Measurements from ENCODE around the gene CLPTM1. TPM values are rescaled to one million over a fixed set of nuclear protein-coding genes. Genes with fewer than 3 reads are reported as not detected.

The CLPTM1 gene
- total and polyA plus RNA-seq, 2 of the 8 experiments (the other 6 are each of a cell fraction or from before 2014, with no cell fraction given) = 84.8 to 108 TPM

DNA sequence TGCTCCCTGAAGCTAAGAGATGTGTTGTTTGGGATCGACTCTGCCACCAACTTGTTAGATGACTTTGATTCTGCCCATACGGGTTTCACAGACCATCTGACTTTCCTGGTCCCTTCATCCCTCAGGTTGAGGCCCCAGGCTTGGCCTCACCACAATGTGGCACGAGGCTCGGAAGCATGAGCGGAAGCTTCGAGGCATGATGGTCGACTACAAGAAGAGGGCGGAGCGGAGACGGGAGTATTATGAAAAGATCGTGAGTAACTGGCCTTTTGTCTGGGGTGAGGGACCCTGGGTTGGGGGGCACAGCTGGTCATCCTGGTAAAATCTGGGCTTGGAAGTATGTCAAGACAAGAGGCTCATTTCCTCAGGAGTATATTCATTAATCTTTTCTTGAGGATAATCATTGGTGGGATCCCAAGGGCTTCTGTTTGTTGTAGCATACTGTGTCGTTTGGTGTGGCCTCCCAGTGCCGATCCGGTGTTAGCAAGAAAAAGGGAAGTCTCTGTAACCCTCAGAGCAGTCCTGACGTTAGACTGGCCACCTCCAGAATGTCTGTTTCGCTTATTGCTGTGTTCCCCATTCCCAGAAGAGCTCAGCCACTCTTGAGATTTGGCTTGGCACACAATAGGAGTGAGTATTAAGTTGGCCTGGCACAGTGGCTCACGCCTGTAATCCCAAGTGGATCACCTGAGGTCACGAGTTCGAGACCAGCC lies 85.0 kb downstream of the CLPTM1 start:
- no peak overlapping the region for H3K4ac ChIP-seq (replicated peaks; ENCODE audit: insufficient read length, low read depth, low read length)
- peak overlapping the region; percentile 85 to 95 (median 94); a peak in 6 of 8 replicates for H3K4me3 ChIP-seq (ENCODE audit: extremely low read depth in 1 of 4, insufficient read depth in 2 of 4, low read depth in 3 of 4, low read length in 4 of 4)
- no peak overlapping the region for H3K18ac ChIP-seq (ENCODE audit: extremely low read depth, low read length)
- peak overlapping the region; percentile 85 to 89 for H3K4me2 ChIP-seq (ENCODE audit: insufficient read depth in 1 of 2, low read depth in 2 of 2, low read length in 2 of 2)
- H2BK5ac ChIP-seq (ENCODE audit: low read depth, low read length) = no peak overlapping the region
- no peak overlapping the region for H4K5ac ChIP-seq (ENCODE audit: insufficient read length, low read depth, low read length)
- ChIA-PET POLR2A (ENCODE audit: partially characterized antibody) (interaction anchor here (0.9 to 2.2 kb wide), 10 partner anchors 9 to 141 kb away, joined by 3 to 11 read pairs (median 4); partner anchors contain the start of genes APOE and PPP1R37), CTCF (ENCODE audit: partially characterized antibody) (interaction anchor here (1.1 to 9.7 kb wide), 6 partner anchors 11 to 50 kb away, joined by 3 to 85 read pairs (median 4); no protein-coding TSS in a partner anchor)
- H3K9me3 ChIP-seq (ENCODE audit: insufficient read depth in 2 of 2, low read depth in 1 of 2, low read length in 1 of 2) = no peaks in the 10 kb centered on the region
- H3K23ac ChIP-seq (ENCODE audit: insufficient read length) = no peak overlapping the region
- peaks cover 8 to 48% (median 29%) of the 10 kb centered on the region in 4 experiments for H3K36me3 ChIP-seq (ENCODE audit: control insufficient read depth in 2 of 4, insufficient read depth in 4 of 4, low read length in 3 of 4)
- no peak overlapping the region for H2AK5ac ChIP-seq (ENCODE audit: low read depth, low read length)
- no peak overlapping the region for H2BK12ac ChIP-seq (ENCODE audit: low read depth, low read length)
- H3K79me1 ChIP-seq (ENCODE audit: low read depth, low read length) = peaks cover 14% of the 10 kb centered on the region
- WGBS, 2 experiments (ENCODE audit: extremely low coverage in 1 of 2, insufficient coverage in 1 of 2, insufficient read length in 1 of 2, insufficient replicate concordance in 2 of 2, low coverage in 1 of 2, low lambda C conversion rate in 2 of 2, missing lambda C conversion rate in 1 of 2) = 86% methylated on average over 17 of the region's 19 CpGs; no CpG with 5 or more reads in 1 of the 2 experiments
- DNase-seq (ENCODE audit: low read depth in 1 of 2, low spot score in 2 of 2) (no peak), FAIRE-seq (no peak)
- H3K27ac ChIP-seq (ENCODE audit: low read depth, low read length) = no peak overlapping the region
- H4K91ac ChIP-seq (replicated peaks; ENCODE audit: insufficient read length, low read length) = no peak overlapping the region
- peaks cover 2% of the 10 kb centered on the region for H3K23me2 ChIP-seq (ENCODE audit: low read depth, low read length)
- no peak overlapping the region for H2BK15ac ChIP-seq (ENCODE audit: low read length)
- H3K27me3 ChIP-seq (replicated peaks in 1 of 4; ENCODE audit: control insufficient read depth in 3 of 4, extremely low read depth in 1 of 4, insufficient read depth in 3 of 4, low read length in 3 of 4) = no peaks in the 10 kb centered on the region
- no peak overlapping the region for H2BK120ac ChIP-seq (replicated peaks; ENCODE audit: low read depth, low read length)
- H2BK20ac ChIP-seq (ENCODE audit: low read length) = no peak overlapping the region
- H3K4me1 ChIP-seq (replicated peaks in 1 of 4; ENCODE audit: control insufficient read depth in 3 of 4, insufficient read depth in 4 of 4, low read length in 3 of 4) = peaks cover 0 to 7% (median 4%) of the 10 kb centered on the region in 4 experiments; a peak in 6 of 7 replicates
- peak overlapping the region in 1 of 4 experiments; percentile 21; a peak in 1 of 7 replicates for H3K9ac ChIP-seq (replicated peaks in 1 of 4; ENCODE audit: extremely low read depth in 1 of 4, low read depth in 3 of 4, low read length in 3 of 4)
- H3K79me2 ChIP-seq (ENCODE audit: control insufficient read depth in 1 of 2, insufficient read depth in 2 of 2, low read length in 2 of 2) = peaks cover 10 to 34% of the 10 kb centered on the region in 2 experiments
- H3K56ac ChIP-seq (replicated peaks; ENCODE audit: insufficient read length, low read depth, low read length) = no peak overlapping the region
- no peak overlapping the region for H4K8ac ChIP-seq (ENCODE audit: extremely low read depth, insufficient read depth, low read length)
- no peak overlapping the region for H3K14ac ChIP-seq (ENCODE audit: insufficient read length)
- peaks cover 10 to 16% of the 10 kb centered on the region in 2 experiments for H4K20me1 ChIP-seq (replicated peaks in 1 of 2; ENCODE audit: control insufficient read depth in 1 of 2, insufficient read depth in 2 of 2, low read length in 2 of 2)
- no peak overlapping the region for H2AFZ ChIP-seq (ENCODE audit: low read length)
- no peak for TF ChIP-seq TAF7 (optimal IDR thresholded peaks at IDR 0.05; ENCODE audit: borderline replicate concordance, low read depth, low read length)
- no peak for TF ChIP-seq POLR2A (IDR thresholded peaks at IDR 0.05; ENCODE audit: control extremely low read depth in 1 of 2, low read depth in 2 of 2, low read length in 2 of 2)
- TF ChIP-seq, protein P1, sequence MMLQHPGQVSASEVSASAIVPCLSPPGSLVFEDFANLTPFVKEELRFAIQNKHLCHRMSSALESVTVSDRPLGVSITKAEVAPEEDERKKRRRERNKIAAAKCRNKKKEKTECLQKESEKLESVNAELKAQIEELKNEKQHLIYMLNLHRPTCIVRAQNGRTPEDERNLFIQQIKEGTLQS (IDR thresholded peaks at IDR 0.05; ENCODE audit: insufficient read depth, low read depth, low read length) = no peak
- no peak for TF ChIP-seq SIX5 (IDR thresholded peaks at IDR 0.05; ENCODE audit: low read depth, low read length)
- no peak for TF ChIP-seq CEBPB (IDR thresholded peaks at IDR 0.05; ENCODE audit: low read depth, low read length)
- TF ChIP-seq, protein P2, sequence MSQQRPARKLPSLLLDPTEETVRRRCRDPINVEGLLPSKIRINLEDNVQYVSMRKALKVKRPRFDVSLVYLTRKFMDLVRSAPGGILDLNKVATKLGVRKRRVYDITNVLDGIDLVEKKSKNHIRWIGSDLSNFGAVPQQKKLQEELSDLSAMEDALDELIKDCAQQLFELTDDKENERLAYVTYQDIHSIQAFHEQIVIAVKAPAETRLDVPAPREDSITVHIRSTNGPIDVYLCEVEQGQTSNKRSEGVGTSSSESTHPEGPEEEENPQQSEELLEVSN (IDR thresholded peaks at IDR 0.05) = no peak
- no peak for TF ChIP-seq HDAC6 (IDR thresholded peaks at IDR 0.05; ENCODE audit: low read depth, low read length)
- no peak for TF ChIP-seq SRF (IDR thresholded peaks at IDR 0.05; ENCODE audit: low read depth, low read length)
- TF ChIP-seq SP4 (IDR thresholded peaks at IDR 0.05; ENCODE audit: low read length) = no peak
- TF ChIP-seq ASH2L (IDR thresholded peaks at IDR 0.05; ENCODE audit: low read length) = no peak
- no peak for TF ChIP-seq BACH1 (IDR thresholded peaks at IDR 0.05; ENCODE audit: low read length)
- TF ChIP-seq POLR2AphosphoS5 (IDR thresholded peaks at IDR 0.05; ENCODE audit: low read depth, low read length) = no peak
- TF ChIP-seq RXRA (IDR thresholded peaks at IDR 0.05; ENCODE audit: insufficient read depth, low read depth, low read length) = no peak
